ENCODE results near the gene NCR2. TPM values are rescaled to one million over a fixed set of nuclear protein-coding genes. Genes with fewer than 3 reads are reported as not detected.
"Not testable (repeated sequence)": the region's sequence is repeated elsewhere in the genome, so short reads cannot be mapped to it uniquely, and the experiment has no call there.

The NCR2 gene, protein sequence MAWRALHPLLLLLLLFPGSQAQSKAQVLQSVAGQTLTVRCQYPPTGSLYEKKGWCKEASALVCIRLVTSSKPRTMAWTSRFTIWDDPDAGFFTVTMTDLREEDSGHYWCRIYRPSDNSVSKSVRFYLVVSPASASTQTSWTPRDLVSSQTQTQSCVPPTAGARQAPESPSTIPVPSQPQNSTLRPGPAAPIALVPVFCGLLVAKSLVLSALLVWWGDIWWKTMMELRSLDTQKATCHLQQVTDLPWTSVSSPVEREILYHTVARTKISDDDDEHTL
- not detected for total RNA-seq

- no peak for DNase-seq (ENCODE audit: low spot score)
- intact Hi-C loops (cut with DNase I): no loop called here
- ATAC-seq: no peak
Measured at GRCh38 chr6:41335296-41335695, at the start of gene NCR2. Gene NCR2, plus strand, starts transcription at chr6:41335608. Its CDS starts 269 bp downstream, at chr6:41335877.

GRCh38 chr6:41286544-41287346, 48.7 kb upstream of the NCR2 start, which contains the start of gene TREM1:
Gene TREM1, minus strand, starts transcription at chr6:41286682. Its CDS starts 27 bp downstream, at chr6:41286655.
- ATAC-seq (peak; percentile 95), DNase-seq (ENCODE audit: low spot score) (no peak)
- intact Hi-C loops (cut with DNase I): no loop called here

GRCh38 chr6:41288030-41288753, 47.2 kb upstream of the NCR2 start:
- intact Hi-C loops (cut with DNase I): no loop called here
- ATAC-seq (no peak), DNase-seq (ENCODE audit: low spot score) (no peak)

DNA sequence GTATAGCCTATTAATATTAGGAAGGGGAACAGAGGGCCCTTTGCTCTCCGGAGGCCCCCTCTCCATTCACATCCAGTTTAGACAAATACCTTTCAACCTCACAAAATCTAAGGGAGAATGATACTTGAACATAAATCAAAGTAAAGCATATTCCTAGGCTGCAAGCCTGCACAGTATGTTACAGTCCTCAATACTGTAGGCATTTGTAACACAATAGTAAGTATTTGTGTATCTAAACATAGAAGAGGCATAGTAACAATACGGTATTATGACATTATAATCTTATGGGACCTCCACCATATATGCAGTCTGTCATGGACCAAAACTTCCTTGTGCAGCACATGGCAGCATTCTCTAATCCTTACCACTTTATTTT, 46.7 kb upstream of the NCR2 start:
- intact Hi-C loops (cut with DNase I): no loop called here
- ATAC-seq: no peak
- no peak for DNase-seq (ENCODE audit: low spot score)

GRCh38 chr6:41289815-41290214, 45.6 kb upstream of the NCR2 start:
- ATAC-seq (no peak), DNase-seq (ENCODE audit: low spot score) (no peak)
- intact Hi-C loops (cut with DNase I): no loop called here

DNA sequence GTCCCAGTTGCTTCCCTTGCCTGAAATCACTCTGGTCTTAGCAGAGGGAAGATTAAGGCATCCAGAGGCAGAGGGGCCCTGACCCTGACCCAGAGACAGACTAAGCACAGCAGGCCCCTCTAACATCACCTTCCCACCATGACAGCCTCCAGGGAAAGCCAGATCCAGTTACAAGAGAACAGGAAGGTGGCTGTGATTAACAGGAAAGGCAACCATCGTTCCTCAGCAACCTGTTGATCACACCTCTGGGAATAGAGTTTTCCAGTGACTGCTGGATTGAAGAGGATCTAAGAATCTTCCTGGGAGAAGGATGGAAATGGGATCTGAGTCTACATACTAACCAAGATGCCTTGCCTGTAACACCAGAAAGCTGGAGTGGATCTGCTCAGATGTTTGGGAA, 43.7 kb upstream of the NCR2 start:
- intact Hi-C loops (cut with DNase I): no loop called here
- ATAC-seq (no peak), DNase-seq (ENCODE audit: low spot score) (no peak)

GRCh38 chr6:41294214-41294872, 41.1 kb upstream of the NCR2 start:
- DNase-seq (ENCODE audit: low spot score) (no peak), ATAC-seq (no peak)
- intact Hi-C loops (cut with DNase I): no loop called here

- ATAC-seq; DNase-seq (ENCODE audit: low spot score); intact Hi-C loops (cut with DNase I): not testable (repeated sequence)
Measured at GRCh38 chr6:41297248-41297647, 38.2 kb upstream of the NCR2 start.

- ATAC-seq (no peak), DNase-seq (ENCODE audit: low spot score) (no peak)
- intact Hi-C loops (cut with DNase I): no loop called here
Measured at GRCh38 chr6:41298785-41299502, 36.5 kb upstream of the NCR2 start.

DNA sequence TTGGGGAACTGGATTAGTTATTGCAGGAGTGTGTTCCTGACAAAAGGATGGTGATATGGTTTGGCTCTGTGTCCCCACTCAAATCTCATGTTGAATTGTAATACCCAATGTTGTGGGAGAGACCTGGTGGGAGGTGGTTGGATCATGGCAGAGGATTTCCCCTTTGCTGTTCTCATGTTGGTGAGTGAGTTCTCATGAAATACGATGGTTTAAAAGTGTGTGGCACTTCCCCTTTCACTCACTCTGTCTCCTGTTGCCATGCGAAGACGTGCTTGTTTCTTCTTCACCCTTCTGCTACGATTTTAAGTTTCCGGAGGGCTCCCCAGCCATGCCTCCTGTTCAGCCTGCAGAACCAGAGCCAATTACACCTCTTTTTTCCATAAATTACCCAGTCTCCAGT, 32.8 kb upstream of the NCR2 start:
- intact Hi-C loops (cut with DNase I): no loop called here

GRCh38 chr6:41306187-41306854, 29.1 kb upstream of the NCR2 start:
- DNase-seq (ENCODE audit: low spot score): no peak
- intact Hi-C loops (cut with DNase I): no loop called here
- ATAC-seq: no peak

More for the DNA sequence above, 32.8 kb upstream of the NCR2 start:
- no peak for DNase-seq (ENCODE audit: low spot score)
- no peak for ATAC-seq

DNA sequence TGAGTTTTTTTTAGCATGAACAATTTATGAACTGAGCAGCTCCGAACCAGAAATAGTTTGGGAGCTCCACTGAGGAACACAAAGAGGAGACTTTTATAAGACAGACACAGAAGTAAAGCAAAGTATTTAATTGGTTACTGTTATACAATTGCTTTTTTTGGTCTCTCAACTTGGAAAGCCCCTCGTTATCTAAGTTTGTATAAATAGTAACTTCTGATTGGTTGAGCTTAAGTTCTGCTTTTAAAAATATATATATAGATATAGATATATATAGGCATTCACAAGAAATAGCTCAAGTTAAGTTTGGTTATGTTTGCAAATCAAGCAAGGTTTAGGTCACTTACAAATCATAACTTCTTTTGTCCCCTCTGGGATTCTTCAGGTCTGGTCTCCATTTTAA, 20.2 kb upstream of the NCR2 start:
- intact Hi-C loops (cut with DNase I): no loop called here
- DNase-seq (ENCODE audit: low spot score) (no peak), ATAC-seq (no peak)

DNA sequence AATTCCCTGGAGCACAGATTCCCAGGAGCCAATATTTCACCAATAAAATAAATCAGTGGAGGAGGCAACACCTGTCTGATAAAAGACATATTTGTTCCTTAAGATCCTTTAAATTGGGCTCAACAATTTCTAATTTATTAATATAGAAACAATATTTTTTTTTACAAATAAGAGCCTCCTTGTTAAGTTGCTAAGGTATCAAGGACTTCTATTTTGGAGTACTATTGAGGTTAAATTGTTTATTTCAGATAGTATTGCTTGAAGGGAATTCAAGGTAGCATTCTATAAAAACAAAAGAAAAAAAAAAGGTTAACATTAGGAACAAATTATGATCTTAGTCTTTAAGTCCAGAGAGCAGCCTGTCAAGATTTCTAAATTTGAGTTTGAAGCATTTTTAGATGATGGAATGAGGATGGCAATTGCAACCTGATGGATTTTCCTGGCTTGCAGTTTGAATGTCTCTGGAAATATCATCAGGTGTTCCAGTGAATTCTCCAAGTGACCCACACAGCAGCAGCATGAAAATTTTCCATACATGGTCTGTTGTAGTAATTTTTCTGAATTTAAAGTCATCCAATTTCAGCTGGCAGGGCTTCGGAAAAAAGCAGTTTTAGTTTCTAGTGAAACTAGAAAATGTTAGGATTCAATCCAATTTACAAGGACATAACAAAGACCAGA, 19.3 kb upstream of the NCR2 start:
- no peak for DNase-seq (ENCODE audit: low spot score)
- intact Hi-C loops (cut with DNase I): no loop called here
- ATAC-seq: no peak

DNA sequence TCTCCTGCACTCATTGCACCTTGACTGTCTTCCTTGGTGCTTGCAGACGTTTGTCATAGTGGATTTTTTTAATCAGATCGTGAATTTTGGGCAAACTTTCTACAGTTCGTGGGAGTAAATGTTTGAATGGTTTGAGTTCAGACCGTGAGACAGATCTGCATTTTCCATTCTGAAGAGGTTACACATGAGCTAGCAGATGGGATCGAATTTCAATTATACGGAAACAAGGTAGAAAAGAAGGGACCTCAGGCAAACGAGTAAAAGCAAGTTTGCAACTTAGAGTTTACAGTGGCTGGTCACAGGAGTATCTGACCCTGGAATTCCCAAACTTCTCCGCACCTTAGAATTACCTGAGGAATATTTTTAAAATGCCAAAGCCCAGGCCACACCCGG, 17.2 kb upstream of the NCR2 start:
- intact Hi-C loops (cut with DNase I): no loop called here

GRCh38 chr6:41318654-41319565, 16.5 kb upstream of the NCR2 start:
- intact Hi-C loops (cut with DNase I): no loop called here
- ATAC-seq (peak; percentile 97), DNase-seq (ENCODE audit: low spot score) (peak; percentile 86)

More for the DNA sequence above, 17.2 kb upstream of the NCR2 start:
- ATAC-seq (no peak), DNase-seq (ENCODE audit: low spot score) (no peak)

GRCh38 chr6:41321183-41321582, 14.2 kb upstream of the NCR2 start:
- ATAC-seq: no peak
- intact Hi-C loops (cut with DNase I): no loop called here
- DNase-seq (ENCODE audit: low spot score): no peak
